Fibroblast of peridontal ligament (primary cell): ENCODE results near the gene SDSL.

ENCODE experiments used
- DNase-seq: peaks from one replicate; pipeline ENCODE4 v3.0.0-alpha.2; 2010; ENCODE audit errors: extremely low read depth

SDSL gene

DNA sequence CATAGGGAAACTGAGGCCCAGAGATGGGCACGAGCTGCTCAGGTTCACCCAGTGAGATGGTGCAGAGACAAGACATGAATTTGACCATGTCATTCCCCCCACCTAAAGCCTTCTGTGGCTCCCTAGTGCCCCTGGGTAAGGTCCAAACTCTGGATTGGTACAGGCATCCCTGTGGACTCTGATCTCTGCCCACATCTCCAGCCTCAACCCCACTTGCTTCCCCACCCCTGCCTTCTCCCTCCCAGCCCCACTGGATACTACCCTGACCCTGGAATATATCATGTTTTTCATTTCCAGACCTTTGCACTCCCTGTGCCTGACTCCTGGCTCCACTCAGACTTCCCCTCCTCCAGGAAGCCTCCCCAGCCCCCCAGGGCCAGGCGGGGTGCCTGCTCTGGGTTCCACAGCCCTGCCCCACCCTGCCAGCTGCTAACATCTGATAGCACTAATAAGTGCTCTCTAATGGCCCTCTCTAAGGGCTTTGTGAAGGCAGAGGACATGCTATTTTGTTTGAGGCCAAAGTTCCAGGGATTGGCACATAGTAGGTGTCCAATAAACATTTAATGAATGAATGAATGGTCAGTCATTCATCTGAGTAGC lies 1.1 kb upstream of the SDSL start:
- no peak for DNase-seq

DNA sequence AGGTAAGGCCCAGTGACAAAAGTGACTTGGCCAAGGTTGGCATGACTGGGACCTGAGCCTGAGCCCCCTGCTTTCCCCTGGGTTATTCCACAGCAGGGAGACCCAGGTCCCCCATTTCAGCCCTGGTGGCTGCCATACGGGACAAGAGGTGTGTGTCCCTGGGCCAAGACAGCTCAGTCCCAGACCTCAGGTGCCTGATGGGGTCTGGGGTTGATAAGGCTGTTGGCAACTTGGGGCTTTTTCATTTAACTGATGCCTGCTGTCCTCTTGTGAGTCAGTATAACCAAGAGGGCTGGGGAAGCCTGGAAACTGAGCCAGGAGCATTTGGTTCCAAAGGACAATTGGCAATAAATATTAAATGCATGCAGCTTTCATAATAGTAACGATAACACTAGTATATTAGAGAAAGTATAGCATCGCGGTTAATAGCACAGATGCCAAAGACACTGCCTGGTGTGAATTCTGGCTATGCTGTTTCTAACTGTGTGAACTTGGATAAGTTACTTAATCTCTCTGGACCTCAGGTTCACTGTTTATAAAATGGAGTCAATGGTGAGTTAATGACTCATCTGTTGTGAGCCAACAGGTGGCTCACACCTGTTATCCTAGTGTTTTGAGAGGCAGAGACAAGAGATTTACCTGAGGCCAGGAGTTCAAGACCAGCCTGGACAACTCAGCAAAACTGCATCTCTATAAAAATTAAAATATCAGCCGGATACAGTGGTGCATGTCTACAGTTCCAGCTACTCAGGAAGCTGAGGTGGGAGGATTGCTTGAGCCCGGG lies 898 bp downstream of the SDSL start:
- no peak for DNase-seq

DNA sequence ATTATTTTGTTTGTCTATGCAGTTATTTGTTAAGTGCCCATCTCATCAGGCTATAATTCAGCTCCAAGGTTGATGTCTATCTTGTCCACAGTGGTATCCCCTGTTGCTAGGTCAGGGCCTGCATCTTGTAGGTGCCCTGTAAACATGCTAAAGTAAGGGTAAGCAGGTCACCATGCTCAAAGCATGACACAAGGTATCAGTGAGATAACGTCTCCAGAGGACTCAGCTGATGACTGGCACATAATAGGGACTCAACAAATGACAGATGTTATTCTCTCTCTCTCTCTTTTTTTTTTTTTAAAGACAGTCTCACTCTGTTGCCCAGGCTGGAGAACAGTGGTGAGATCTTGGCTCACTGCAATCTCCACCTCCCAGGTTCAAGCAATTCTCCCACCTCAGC lies 2.3 kb downstream of the SDSL start:
- no peak for DNase-seq

DNA sequence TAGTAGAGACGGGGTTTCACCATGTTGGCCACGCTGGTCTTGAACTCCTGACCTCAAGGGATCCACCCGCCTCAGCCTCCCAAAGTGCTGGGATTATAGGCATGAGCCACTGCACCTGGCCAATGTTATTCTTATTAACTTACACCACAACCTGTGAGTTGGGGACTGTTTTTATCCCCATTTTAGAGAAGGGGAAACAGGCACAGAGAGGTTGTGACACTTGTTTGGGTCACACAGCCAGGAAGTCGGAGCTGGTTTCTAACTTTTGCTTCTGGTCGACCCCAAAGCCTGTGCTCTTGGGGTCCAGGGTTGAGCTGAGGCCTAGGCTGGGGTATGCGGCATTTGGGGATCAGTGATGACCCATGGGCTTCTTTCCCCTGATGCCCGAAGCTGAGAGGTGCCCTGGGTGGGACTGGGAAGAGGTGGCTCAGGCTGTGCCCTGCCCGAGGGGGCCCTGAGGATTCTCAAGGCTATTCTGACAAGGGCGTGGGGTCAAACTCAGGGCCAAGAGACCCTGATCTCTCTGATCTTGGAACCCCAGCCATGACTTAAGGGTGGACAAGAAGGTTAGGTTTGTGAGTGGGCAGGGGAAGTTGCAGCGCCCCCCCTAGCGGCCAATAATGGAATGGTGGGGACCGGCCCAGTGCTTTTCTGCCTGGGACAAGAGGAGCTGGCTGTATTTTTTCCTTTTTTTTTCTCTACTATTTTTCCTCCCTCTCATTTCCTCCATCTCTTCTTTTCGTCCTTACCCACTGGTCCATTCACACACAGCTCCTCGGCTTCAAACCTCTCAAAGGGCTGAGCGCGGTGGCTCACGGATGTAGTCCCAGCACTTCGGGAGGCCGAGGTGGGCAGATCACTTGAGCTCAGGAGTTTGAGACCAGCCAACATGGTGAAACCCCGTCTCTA lies 3.0 kb downstream of the SDSL start:
- DNase-seq: peak; percentile 57

DNA sequence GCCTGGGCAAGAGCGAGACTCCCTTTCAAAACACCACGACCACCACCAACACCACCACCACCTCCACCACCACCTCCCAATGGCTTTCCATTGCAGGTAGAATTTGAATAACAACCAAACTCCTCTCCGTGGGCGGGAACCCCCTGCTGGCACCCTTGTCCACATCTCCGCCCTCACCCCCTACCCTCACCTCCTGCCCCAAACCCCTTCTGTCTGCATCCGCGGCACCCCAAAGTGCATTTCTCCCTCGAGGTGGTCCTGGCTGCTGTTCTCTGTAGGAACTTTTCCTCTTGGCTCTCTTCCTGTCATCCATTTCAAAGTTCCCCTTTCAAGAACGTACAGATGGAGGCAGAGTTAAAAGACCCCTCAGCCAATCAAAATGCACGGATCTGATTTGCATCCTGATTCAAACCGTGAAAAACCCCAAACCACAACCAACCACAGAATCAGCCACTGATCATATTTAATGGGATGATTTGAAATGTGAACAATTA lies 3.8 kb downstream of the SDSL start:
- DNase-seq: no peak

DNA sequence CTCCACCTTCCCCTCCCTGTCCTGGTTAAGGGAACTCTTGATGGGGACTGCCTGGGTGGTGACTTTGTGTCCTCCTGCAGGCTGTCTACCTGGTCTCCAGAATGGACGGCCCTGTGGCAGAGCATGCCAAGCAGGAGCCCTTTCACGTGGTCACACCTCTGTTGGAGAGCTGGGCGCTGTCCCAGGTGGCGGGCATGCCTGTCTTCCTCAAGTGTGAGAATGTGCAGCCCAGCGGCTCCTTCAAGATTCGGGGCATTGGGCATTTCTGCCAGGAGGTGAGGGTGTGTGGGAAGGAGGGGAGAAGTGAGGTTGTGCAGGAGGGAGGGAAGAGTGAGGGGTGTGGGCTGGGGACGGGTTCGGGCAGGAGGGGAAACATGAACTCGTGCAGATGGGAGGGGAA lies 5.7 kb downstream of the SDSL start:
- DNase-seq: no peak

DNA sequence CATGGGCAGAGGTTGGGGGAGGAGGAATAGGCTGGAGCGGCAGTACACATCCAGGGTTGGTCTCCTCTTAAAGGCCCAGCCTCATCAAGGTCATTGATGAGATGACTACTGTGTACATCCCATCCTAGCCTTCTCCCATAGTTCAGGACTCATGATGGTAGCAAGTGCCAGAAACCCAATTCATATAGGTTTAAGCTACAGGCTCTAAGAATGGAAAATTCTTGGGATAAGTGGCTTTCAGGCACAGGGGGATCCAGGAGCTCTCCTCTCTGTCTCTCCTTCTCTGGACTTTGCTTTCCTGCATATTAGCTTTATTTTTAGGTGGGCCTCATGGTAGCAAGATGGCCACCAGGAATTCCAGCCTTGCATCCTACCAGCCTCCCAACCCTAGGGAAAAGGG lies 6.3 kb downstream of the SDSL start:
- DNase-seq: no peak

DNA sequence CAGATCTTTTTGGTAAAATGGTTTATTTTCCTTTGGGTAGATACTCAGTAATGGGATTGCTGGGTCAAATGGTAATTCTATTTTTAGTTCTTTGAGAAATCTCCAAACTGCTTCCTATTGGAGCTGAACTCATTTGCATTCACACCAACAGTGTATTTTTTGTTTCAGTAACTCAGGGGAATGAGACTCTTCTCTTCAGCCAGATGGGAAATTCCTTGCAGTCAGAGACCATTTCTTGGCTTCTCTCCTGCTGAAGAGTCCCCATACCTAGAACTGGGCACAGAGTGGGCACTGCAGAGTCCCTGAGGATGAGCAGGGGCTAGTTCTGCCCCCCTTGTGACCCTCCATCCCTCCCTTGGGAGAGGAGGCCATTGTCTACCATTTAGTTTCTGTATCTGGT lies 10.8 kb downstream of the SDSL start:
- DNase-seq: peak; percentile 12

DNA sequence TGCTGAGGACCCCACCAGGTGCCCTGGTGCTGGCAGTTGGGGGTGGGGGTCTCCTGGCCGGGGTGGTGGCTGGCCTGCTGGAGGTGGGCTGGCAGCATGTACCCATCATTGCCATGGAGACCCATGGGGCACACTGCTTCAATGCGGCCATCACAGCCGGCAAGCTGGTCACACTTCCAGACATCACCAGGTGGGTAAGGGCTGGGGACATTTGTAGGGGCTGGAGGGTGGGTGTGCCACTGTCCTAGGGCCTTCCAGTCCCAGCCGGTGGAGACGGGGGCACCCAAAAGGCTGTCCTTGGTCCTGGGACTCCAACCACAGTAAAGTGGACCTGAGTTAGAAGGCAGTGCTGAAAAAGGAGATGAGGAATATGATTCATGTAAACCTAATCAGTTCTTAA lies 13.2 kb downstream of the SDSL start:
- no peak for DNase-seq

DNA sequence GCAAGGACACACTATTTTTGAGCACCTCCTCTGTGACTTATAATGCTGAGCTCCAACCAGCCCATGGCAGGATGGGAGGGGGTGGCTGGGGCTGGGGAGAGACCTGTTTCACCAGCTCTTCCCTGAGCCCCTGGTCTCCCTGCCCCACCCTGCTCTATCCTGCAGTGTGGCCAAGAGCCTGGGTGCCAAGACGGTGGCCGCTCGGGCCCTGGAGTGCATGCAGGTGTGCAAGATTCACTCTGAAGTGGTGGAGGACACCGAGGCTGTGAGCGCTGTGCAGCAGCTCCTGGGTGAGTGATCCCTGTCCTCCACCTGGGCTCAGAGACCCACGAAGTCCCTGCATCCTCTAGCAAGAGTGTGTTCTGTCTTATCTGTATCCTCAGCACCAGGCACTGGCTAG lies 14.4 kb downstream of the SDSL start:
- DNase-seq: no peak

DNA sequence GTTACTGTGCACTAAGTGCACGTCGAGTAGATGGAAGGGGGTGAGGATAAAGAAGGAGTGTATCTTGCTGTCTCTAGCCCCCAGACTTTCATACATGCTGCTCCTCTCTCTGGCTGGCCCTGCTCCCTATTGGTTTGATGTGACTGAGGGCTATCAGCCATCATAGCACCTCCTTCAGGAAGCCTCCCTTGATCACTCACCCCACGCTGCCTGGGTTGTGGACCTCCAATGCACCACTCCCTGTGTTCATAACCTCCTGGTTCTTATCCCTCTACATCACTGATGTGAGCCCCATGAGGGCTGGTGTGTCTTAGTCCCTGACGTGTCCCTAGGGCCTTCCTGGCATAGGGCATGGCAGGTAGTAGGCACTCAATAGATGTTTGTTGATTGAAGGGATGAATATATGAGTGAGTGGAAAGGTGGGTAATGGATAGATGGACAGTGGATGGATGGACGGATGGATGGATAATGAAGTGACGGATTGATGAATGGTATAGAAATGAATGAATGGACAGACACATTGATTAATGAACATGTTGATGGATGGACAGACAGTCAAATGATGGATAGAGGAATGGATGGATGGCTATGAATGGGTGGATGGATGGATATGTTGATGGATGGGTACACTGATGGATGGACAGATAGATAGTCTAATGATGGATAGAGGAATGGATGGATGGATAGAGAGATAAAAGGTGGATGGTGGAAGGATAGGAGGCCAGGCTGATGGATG lies 15.0 kb downstream of the SDSL start:
- DNase-seq: no peak

DNA sequence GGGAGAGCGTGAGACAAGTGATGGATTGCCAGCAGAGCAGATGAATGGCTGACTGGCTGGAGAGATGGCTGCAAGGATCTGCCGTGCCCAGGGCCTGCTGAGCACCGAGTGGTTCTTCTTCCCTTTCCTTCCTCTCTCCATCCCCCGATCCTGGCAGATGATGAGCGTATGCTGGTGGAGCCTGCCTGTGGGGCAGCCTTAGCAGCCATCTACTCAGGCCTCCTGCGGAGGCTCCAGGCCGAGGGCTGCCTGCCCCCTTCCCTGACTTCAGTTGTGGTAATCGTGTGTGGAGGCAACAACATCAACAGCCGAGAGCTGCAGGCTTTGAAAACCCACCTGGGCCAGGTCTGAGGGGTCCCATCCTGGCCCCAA lies 15.5 kb downstream of the SDSL start:
- DNase-seq: no peak

DNA sequence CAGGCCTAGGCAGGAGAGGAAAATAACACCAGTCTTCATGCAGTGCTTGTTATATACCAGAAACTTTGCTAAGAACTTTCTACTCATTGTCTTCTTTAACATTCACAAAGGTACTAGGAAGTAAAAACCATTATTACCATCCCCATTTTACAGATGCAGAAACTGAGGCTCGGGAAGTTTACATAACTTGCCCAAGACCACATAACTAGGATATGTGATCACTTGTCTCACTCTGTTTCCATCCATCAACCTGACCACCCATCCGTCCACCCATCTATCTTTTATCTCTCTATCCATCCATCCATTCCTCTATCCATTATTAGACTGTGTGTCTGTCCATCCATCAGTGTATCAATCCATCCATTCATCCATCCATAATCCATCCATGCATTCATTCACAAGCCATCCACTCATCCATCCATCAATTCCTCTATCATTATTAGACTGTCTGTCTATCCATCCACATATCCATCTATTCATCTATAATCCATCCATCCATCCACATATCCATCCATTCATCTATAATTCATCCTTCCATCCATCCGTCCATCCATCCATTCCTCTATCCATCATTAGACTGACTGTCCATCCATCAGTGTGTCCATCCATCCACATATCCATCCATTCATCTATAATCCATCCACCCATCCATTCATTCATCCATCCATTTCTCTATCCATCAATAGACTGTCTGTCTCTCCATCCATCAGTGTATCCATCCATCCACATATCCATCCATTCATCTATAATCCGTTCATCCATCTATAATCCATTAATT lies 16.5 kb downstream of the SDSL start:
- no peak for DNase-seq

DNA sequence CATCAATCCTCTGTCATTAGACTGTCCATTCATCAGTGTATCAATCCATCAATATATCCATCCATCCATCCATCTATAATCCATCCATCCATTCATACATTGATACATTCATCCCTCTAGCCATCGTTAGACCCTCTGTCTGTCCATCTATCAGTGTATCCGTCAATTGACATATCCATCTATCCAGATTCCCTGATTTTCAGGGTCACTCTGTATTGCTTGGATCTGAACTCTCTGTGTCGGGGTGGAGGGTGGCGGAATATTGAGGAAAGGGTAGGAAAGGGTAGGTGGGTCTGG lies 17.1 kb downstream of the SDSL start:
- DNase-seq: no peak

DNA sequence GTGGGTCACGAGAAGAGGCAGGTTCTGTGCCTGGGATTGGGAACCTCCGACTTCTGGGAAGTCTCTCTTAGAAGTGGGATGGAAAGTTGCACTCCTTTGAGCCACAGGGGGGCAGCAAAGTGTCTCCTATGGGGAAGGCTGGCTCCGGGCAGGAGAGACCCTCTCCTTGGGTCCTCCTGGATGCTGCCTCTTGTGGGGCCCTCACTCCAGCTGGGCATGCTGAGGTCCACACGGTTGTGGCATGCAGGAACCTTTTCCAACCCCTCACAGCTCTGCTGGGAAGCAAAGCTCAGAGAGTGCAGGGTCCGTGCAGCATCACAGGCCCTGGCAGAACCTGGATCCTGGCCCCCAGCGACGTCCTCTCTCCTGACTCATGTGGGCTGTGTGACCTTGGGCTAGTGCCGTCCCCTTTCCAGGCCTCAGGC lies 17.4 kb downstream of the SDSL start:
- no peak for DNase-seq

DNA sequence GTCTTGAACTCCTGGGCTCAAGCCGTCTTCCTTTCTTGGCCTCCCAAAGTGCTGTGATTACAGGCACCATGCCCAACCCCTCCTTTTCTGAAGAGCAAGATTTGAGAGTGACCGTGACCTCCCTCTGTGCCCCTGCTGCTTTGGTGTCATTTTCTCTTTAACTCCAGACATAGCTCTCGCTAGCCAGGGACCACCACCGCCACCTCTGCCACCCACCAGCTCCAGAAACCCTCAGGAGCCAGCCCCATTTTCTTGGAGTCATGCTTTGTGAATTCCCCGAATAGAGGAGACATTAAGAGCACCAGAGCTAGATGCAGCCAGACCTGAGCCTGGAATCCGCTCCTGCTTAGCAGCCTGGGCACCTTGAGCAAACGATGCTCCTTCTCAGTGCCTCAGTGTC lies 18.2 kb downstream of the SDSL start:
- DNase-seq: no peak

DNA sequence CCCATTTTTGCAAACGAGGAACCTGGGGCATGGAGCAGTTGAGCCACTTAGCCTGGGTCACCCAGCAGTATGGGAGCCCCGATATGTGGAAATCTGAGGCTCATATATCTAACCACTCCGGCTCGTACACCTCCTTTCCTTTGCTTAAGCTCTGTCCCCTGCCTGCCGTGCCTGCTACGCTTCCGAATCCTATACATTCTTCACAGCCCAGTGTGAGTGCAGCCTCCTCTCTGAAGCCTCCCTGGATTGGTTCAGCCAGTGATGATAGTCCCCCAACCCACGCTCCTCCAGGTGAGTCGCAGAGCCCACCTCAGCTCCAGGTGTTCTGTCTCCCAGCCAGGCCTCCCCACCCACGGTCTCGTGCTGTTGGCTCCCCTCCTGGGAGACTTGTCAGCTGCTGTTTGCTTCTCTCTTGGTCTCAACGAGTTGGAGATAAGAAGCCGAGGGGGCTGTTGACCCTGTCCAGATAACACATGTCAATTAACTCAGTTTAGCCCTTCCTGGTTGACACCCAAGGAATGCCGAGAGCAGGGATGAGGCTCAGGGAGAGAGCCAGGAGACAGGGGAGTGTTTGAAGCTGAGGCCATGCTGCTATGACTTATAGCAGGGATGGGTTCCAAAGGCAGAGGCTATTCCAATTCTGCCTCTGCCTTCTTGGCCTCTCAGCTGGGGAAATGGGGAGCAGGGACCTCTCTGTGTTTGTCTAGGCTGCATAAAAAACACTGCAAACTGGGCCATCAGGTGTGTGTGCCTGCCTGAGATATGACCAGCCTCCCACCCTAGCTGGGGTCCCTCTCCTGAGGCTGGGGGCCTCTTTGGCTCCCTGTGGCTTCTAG lies 19.0 kb downstream of the SDSL start:
- no peak for DNase-seq

DNA sequence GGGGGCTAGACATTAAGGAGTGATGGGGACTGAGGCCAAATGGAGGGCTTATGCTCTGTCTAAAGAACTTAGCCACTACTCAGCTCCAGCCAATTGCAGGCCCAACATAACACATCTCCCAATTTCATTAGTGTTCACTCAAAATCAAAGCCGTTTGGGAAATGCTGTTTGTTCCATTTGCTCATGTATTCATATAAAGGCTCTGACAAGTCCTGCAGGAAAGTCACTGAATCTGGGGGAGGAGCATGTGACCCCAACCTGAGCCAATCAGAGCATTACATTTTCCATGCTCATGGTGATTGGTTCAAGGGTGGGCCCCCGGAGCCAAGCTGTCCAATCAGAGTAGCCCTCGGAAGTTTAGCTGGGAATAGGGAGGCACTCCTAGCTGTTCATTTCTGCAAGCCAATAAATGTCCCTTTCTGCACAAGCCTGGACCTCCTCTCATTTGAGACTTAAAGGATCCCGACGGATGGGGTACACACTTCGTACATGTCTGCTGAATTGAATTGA lies 20.9 kb downstream of the SDSL start:
- no peak for DNase-seq

DNA sequence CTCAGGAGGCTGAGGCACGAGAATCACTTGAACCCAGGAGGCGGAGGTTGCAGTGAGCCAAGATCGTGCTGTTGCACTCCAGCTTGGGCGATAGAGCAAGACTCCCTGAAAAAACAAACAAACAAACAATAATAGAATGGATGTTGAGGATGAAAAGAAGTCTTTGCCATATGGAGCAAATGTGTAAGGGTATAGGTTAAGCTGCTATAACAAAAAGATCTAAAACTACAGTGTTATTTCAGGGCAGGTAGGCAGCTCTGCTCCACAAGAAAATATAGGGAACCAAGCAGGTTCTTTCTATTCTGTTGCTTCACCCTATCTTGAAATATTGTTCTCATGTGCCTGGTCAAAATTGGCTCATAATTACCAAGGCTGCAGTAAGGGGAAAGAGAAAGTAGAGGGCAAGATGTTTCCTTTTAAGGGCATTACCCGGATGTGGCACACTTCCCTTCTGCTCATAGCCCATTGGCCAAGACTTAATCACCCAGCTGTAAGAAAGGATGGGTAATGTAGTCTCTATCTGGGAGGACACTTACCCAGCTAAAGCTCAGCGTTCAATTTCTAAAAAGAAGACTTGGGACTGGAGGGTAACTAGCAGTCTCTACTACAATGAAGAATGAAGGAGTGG lies 23.5 kb downstream of the SDSL start:
- DNase-seq: peak; percentile 14

DNA sequence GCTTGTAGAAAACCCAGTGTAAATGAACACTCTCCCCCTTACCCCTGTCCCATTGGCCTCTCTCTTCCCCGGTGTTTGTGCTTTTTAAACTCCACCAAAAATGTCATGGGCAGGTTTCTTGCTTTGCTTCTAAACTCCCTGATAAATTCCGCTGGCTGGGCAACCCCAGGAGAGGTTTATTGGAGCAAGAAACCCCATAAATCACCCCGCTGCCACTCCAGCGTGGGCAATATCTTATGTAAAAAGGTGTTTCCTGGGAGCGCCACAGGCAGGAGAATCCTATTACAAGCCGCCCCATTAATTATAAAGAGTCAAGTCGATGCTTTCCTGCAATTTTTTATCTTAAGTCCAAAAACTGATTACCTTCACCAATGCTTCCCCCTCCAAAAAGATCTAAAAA lies 26.7 kb downstream of the SDSL start:
- DNase-seq: no peak
